GF-D8 (cell line): ENCODE results near the gene HSPB6.
A peak's percentile ranks its signal among the peaks of the same experiment; 100 is the strongest.
"Not testable (repeated sequence)": the region's sequence is repeated elsewhere in the genome, so short reads cannot be mapped to it uniquely, and the experiment has no call there.

Experiments
- DNase-seq: peaks from one replicate; lab custom pipeline; 2025; lab: John Stamatoyannopoulos, UW

The HSPB6 gene

GRCh38 chr19:35785339-35785627 lies 28.5 kb upstream of the HSPB6 start:
- no peak for DNase-seq

GRCh38 chr19:35784503-35785338 lies 27.9 kb upstream of the HSPB6 start:
- DNase-seq, result no peak

- DNase-seq, result no peak
These were observed 26.9 kb upstream of the HSPB6 start for GRCh38 chr19:35783469-35784434.

DNA sequence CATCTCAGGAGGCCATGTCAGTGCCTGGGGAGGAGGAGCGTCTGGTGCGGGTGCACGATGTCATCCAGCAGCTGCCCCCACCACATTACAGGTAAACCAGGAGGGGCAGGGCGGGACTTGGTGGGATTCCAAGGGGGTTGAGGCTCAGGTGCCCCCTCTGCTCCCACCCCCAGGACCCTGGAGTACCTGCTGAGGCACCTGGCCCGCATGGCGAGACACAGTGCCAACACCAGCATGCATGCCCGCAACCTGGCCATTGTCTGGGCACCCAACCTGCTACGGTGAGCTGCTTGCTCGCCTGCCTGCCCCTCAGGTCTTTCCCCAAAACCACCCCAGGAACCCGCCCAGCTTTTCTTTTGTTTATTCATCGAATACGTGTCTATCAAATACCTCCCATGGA lies 25.8 kb upstream of the HSPB6 start:
- no peak for DNase-seq

DNA sequence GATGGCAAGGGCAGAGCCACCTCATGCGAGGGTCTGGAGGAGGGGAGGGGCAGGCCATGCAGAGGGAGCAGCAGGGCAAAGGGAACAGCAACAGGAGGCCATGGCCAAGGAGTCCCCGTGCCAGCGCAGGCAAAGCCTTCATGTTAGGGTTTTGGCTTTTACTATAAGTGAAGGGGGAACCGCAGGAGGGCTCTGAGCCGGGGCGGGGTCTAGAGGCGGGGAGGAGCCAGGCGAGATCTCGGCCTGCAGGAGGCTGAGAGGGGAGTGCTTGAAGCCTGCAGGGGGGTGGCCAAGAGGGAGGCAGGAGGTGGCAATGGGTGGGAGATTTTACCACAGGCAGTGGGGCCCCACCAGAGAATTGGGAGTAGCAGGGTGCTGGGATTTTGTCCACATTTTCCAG lies 24.8 kb upstream of the HSPB6 start:
- no peak for DNase-seq

GRCh38 chr19:35780717-35781116 lies 23.9 kb upstream of the HSPB6 start:
- no peak for DNase-seq

DNA sequence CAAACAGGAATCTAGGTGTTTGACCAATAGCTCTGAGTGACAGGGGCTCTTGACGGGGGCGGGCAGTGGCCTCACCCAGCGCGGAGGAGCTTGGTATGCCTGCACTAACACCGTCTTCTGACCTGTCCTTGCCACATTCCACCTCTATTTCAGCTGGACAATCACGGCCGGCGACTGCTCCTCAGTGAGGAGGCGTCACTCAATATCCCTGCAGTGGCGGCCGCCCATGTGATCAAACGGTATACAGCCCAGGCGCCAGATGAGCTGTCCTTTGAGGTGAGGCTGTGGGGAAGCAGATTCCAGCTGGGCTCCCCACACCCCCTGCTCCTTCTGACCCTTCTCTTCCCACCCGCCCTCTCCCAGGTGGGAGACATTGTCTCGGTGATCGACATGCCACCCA lies 23.2 kb upstream of the HSPB6 start:
- no peak for DNase-seq

- DNase-seq, result no peak
These were observed 22.2 kb upstream of the HSPB6 start for GRCh38 chr19:35779033-35779432.

GRCh38 chr19:35777961-35778360 lies 21.1 kb upstream of the HSPB6 start:
- DNase-seq, result no peak

- no peak for DNase-seq
These were observed 20.4 kb upstream of the HSPB6 start for GRCh38 chr19:35777086-35777841.

- DNase-seq, result no peak
These were observed 19.4 kb upstream of the HSPB6 start for GRCh38 chr19:35776102-35776788.

- DNase-seq, result peak; percentile 81
These were observed 18.7 kb upstream of the HSPB6 start, which contains the start of gene ARHGAP33 for GRCh38 chr19:35775298-35776101. TSS of gene ARHGAP33 (plus strand) at chr19:35775564. CDS start at chr19:35775659, 95 bp downstream.

GRCh38 chr19:35775046-35775297 lies 18.1 kb upstream of the HSPB6 start:
- no peak for DNase-seq

- DNase-seq, result no peak
These were observed 17.6 kb upstream of the HSPB6 start for GRCh38 chr19:35774274-35775045.

DNA sequence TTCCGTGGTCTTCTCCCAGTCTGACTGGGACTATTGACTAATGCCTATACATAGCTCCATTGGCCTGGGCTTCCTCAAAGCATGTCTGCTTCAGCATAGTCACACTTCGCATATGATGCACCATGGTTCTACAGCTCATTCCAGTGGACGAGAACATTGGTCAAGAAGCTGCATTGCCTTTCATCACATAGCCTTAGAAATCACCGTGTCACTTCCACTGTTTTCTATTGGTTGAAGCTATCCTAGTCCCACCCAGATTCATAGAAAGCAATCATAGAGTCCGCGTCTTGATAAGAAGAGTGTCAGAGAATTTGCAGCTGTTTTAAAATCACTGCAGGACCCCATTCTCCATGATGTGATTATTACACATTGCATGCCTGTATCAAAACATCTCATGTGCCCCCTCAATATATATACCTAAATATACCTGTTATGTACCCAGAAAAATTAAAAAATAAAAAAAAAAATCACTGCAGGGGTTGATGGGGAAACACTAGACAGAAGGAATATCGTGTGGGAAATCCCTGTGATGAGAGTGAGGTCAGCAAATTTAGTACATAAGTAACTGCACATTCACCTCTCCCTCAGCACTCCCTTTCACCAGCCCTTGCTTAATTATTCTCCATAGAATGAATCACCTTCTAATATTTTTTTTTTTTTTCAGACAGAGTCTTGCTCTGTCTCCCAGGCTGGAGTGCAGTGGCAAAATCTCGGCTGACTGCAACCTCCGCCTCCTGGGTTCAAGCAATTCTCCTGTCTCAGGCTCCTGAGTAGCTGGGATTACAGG lies 16.4 kb upstream of the HSPB6 start:
- no peak for DNase-seq

DNA sequence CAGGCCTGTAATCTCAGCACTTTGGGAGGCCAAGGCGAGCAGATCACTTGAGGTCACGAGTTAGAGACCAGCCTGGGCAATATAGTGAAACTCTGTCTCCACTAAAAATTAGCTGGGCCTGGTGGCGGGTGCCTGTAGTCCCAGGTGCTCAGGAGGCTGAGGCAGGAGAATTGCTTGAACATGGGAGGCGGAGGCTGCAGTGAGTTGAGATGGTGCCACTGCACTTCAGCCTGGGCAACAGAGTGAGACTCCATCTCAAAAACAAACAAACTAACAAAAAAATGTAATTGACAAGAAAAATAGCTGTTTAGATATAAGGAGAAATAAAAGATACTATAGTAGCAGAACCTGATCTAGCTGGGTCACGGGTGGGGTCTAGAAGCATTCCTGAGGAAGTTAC lies 15.5 kb upstream of the HSPB6 start:
- not testable (repeated sequence) for DNase-seq

GRCh38 chr19:35768082-35768421 lies 11.2 kb upstream of the HSPB6 start:
- DNase-seq, result no peak

DNA sequence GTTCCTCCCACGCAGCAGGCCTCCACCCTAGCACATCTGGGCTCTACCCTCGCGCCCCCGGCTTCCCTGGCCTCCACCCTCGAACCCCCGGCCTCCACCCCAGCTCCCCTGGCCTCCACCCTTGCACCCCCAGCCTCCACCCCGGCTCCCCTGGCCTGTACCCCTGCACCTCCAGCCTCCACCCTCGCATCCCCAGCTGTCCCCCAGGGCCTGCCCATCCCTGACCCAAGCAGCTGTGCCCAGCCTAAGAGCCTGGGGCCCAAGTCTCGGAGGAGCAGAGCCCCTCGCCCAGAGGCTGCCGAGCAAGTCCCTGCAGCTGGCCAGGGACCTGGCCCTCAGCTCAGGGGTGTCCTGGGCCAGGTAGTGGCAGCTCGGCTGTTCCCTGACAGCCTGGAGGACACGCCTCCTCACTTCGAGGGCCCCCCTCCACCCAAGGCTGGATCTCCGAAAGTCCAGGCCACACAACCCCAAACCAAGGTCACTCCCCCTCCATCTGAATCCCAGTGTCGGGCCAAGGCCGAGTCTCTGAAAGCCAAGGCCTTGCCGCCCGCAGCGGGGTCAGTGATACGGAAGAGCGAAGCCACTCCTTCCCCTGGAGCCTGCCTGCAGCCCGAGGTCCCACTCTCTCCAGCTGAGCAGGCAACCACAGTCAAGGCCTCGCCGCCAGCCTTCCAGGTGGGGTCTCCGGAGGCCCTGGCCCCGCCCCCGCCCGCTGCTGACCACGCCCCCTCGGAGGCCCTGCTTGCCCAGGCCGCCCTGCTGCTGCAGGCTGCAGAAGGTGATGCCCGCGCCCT lies 10.7 kb upstream of the HSPB6 start:
- no peak for DNase-seq

- DNase-seq, result no peak
These were observed 9.8 kb upstream of the HSPB6 start for GRCh38 chr19:35766571-35767104.
